Neural cell (in vitro differentiated cells): ENCODE results near the gene TMEM190. TPM values are rescaled to one million over a fixed set of nuclear protein-coding genes. Genes with fewer than 3 reads are reported as not detected.
A peak's percentile ranks its signal among the peaks of the same experiment; 100 is the strongest.

Experiments used
- H2AFZ ChIP-seq: fragments of 200-600, 300-800 bp; sonication (generic), shearing (Covaris generic); 2 replicates; pipeline ENCODE4 v1.6.0; 2014; ENCODE audit warnings: low read depth, mild to moderate bottlenecking, antibody characterized with exemption, low read length, moderate library complexity
- H3F3A ChIP-seq: fragments of 200-600 bp; shearing (Covaris generic); 2 replicates; pipeline ENCODE4 v1.6.1; 2016; ENCODE audit warnings: mild to moderate bottlenecking, moderate library complexity, mixed read lengths, antibody characterized with exemption, low read length; ENCODE audit not compliant: insufficient read depth, poor library complexity, severe bottlenecking
- H3K27ac ChIP-seq: fragments of 200-600, 300-800 bp; sonication (generic), shearing (Covaris generic); 2 replicates; pipeline ENCODE4 v1.5.1; 2014; ENCODE audit warnings: mild to moderate bottlenecking, low read length, moderate library complexity
- H3K27me3 ChIP-seq: fragments of 300-800, 200-600 bp; sonication (generic), shearing (Covaris generic); 2 replicates; pipeline ENCODE4 v1.6.0; 2014; ENCODE audit warnings: mild to moderate bottlenecking, low read depth, low read length, moderate library complexity; ENCODE audit not compliant: insufficient read depth
- H3K36me3 ChIP-seq: fragments of 300-800, 200-600 bp; sonication (generic), shearing (Covaris generic); 2 replicates; pipeline ENCODE4 v1.5.1; 2014; ENCODE audit warnings: mild to moderate bottlenecking, antibody characterized with exemption, low read length, moderate library complexity; ENCODE audit not compliant: insufficient read depth
- H3K4me2 ChIP-seq: fragments of 300-800, 200-600 bp; sonication (generic), shearing (Covaris generic); 2 replicates; pipeline ENCODE4 v1.6.0; 2014; ENCODE audit warnings: mild to moderate bottlenecking, low read length
- H3K4me3 ChIP-seq: fragments of 300-800, 200-600 bp; sonication (generic), shearing (Covaris generic); 2 replicates; pipeline ENCODE4 v1.5.1; 2014; ENCODE audit warnings: mild to moderate bottlenecking, low read length, moderate library complexity
- H3K79me2 ChIP-seq: fragments of 200-600 bp; shearing (Covaris generic); replicated peaks from 2 replicates; pipeline ENCODE4 v1.6.0; 2014; ENCODE audit warnings: mild to moderate bottlenecking, low read length, moderate library complexity; ENCODE audit not compliant: insufficient read depth
- H3K9ac ChIP-seq: fragments of 300-800, 200-600 bp; sonication (generic), shearing (Covaris generic); 2 replicates; pipeline ENCODE4 v1.6.1; 2016; ENCODE audit warnings: mild to moderate bottlenecking, low read length, mixed read lengths
- H3K9me2 ChIP-seq: fragments of 200-600 bp; shearing (Covaris generic); 2 replicates; pipeline ENCODE4 v1.6.1; 2016; ENCODE audit warnings: mild to moderate bottlenecking, low read length, mixed read lengths; ENCODE audit not compliant: insufficient read depth
- H3K9me3 ChIP-seq: fragments of 200-600, 300-800 bp; sonication (generic), shearing (Covaris generic); 2 replicates; pipeline ENCODE4 v1.6.1; 2016; ENCODE audit warnings: mild to moderate bottlenecking, mixed run types, low read length, moderate library complexity, mixed read lengths
- H4K20me1 ChIP-seq: fragments of 200-600 bp; shearing (Covaris generic); 2 replicates; pipeline ENCODE4 v1.6.1; 2016; ENCODE audit warnings: mild to moderate bottlenecking, mixed run types; ENCODE audit not compliant: insufficient read depth
- EP300 ChIP-seq: fragments of 450-650 bp; conservative IDR thresholded peaks from 2 replicates; pipeline ENCODE4 v1.6.1; 2014; ENCODE audit warnings: antibody characterized with exemption, mild to moderate bottlenecking, moderate library complexity; ENCODE audit not compliant: poor library complexity, severe bottlenecking
- EZH2 ChIP-seq: fragments of 200-600, 300-800 bp; shearing (Covaris generic), sonication (generic); IDR thresholded peaks from 2 replicates; pipeline ENCODE4 v1.6.1; 2014; ENCODE audit warnings: antibody characterized with exemption, low read length, borderline replicate concordance, mild to moderate bottlenecking; ENCODE audit not compliant: insufficient read depth, poor library complexity, severe bottlenecking
- MXI1 ChIP-seq: fragments of 450-650 bp; conservative IDR thresholded peaks from 2 replicates; pipeline ENCODE4 v1.6.1; 2014; ENCODE audit warnings: antibody characterized with exemption, mild to moderate bottlenecking; ENCODE audit not compliant: poor library complexity, severe bottlenecking
- POLR2AphosphoS5 ChIP-seq: IDR thresholded peaks from 2 replicates; pipeline ENCODE4 v1.6.1; 2012
- RAD21 ChIP-seq: fragments of 450-650 bp; conservative IDR thresholded peaks from 2 replicates; pipeline ENCODE4 v1.6.1; 2014; ENCODE audit warnings: antibody characterized with exemption, mild to moderate bottlenecking, moderate library complexity
- SMC3 ChIP-seq: fragments of 450-650 bp; conservative IDR thresholded peaks from 2 replicates; pipeline ENCODE4 v1.6.1; 2014; ENCODE audit warnings: antibody characterized with exemption, mild to moderate bottlenecking, moderate library complexity; ENCODE audit not compliant: poor library complexity
- TAF1 ChIP-seq: IDR thresholded peaks from 2 replicates; pipeline ENCODE4 v1.6.1; 2012; ENCODE audit warnings: low read depth
- polyA plus RNA-seq: library from polyadenylated mRNA; depleted of rRNA; stranded (reverse); fragments of >200 nt; gene quantifications from 2 replicates; pipeline ENCODE4 v1.2.3, GENCODE V29; 2014
- TF ChIP-seq, protein P1 (sequence below): fragments of 450-650 bp; IDR thresholded peaks from 2 replicates; pipeline ENCODE4 v1.5.1; 2014; ENCODE audit warnings: antibody characterized with exemption, mild to moderate bottlenecking, moderate library complexity; ENCODE audit not compliant: poor library complexity, severe bottlenecking
- TF ChIP-seq, protein P2 (sequence below): IDR thresholded peaks from 2 replicates; pipeline ENCODE4 v1.6.1; 2012; ENCODE audit warnings: borderline replicate concordance

The TMEM190 gene
- polyA plus RNA-seq, 1 donor from 2014 or later, result not detected

DNA sequence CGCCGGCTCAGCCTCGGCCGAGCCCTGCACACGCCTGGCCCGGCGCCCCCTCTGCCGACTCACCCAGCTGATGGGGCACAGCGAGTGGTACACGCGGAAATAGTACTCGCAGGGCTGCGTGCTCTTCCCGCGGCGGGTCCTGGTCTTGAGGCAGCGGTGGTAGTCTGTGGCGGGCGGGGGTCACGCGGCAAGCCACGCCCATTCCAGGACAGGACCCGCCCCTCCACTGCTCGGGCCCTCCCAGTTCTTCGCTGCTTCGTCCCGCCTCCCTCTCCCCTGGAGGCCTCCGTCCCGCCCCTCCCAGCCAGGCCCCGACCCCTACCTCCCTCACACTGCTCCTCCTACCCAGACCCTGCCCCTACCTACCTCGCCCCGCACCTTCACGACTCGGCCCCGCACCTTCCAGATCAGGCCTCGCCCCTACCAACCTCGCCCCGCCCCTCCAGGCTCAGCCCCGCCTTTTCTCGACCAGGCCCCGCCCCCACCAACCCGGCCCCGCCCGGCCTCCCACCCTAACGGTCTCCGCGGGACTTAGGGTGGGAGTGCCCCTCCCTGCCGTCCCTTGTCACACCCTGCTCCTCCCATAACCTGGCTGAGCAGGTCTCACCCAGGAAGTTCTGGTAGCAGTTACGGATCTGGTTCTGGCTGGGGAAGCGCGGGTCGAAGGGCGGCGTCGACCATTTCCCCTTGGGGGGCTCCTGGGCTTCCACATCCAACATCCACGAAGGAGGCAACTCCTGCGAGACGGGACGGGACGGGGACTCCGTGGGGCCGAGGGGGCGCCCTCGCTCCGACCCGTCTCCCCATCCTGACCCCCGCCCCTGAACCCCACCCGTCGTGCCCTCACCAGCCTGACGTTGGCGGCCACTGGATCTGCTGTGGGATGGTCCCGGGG, 22.6 kb upstream of the TMEM190 start:
- peak; percentile 29 for TF ChIP-seq RAD21
- peak; percentile 64 for TF ChIP-seq MXI1
- TF ChIP-seq, protein P1, sequence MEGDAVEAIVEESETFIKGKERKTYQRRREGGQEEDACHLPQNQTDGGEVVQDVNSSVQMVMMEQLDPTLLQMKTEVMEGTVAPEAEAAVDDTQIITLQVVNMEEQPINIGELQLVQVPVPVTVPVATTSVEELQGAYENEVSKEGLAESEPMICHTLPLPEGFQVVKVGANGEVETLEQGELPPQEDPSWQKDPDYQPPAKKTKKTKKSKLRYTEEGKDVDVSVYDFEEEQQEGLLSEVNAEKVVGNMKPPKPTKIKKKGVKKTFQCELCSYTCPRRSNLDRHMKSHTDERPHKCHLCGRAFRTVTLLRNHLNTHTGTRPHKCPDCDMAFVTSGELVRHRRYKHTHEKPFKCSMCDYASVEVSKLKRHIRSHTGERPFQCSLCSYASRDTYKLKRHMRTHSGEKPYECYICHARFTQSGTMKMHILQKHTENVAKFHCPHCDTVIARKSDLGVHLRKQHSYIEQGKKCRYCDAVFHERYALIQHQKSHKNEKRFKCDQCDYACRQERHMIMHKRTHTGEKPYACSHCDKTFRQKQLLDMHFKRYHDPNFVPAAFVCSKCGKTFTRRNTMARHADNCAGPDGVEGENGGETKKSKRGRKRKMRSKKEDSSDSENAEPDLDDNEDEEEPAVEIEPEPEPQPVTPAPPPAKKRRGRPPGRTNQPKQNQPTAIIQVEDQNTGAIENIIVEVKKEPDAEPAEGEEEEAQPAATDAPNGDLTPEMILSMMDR, result no peak
- Histone ChIP-seq H3K27ac (no peak overlapping the region), H3K9me2 (no peaks in the 10 kb centered on the region), H3K4me2 (peak overlapping the region; percentile 81), H3K4me3 (peak overlapping the region; percentile 71), H4K20me1 (no peaks in the 10 kb centered on the region), H3K9me3 (no peaks in the 10 kb centered on the region), H3K9ac (peak overlapping the region; percentile 41), H3K79me2 (no peaks in the 10 kb centered on the region), H3F3A (no peaks in the 10 kb centered on the region), H3K27me3 (peaks cover 54% of the 10 kb centered on the region), H2AFZ (no peak overlapping the region), H3K36me3 (no peaks in the 10 kb centered on the region)

DNA sequence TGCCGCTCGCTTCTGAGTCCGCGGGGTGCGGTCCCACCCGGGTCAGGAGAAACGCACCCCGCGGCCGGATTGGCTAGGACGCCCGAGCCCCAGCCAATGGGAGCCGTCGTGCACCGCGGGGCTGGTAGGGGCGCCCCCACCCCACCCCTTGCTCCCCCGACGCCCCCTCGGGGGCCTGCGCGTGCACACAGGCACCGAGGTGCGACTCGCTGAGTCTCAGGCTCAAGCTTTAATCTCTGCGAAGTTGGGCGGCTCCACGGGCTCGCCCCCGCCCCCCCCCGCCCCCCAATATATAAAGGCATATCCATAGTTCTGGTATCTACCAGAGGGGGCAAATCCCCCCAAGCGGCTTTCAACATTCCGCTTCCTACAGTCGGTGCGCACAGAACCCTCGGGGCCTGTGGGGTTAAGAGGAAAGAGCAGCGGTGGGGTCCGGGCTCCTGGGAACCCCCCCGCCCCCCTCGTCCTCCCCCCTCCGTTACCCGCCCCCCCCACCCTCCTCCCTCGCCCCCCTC, 21.9 kb upstream of the TMEM190 start, which contains the start of gene COX6B2:
Gene COX6B2, minus strand, starts transcription at position 22 of the 515 bp plus-strand sequence. CDS start 198 bp downstream, outside the sequence.
- H4K20me1 ChIP-seq, result no peaks in the 10 kb centered on the region
- no peak within 1 kb of the TSS for H2AFZ ChIP-seq
- H3K79me2 ChIP-seq, result no peaks in the 10 kb centered on the region
- H3K9me2 ChIP-seq, result no peaks in the 10 kb centered on the region
- H3K9ac ChIP-seq, result peak within 1 kb of the TSS; percentile 41
- H3K36me3 ChIP-seq, result no peaks in the 10 kb centered on the region
- TF ChIP-seq, protein P2, sequence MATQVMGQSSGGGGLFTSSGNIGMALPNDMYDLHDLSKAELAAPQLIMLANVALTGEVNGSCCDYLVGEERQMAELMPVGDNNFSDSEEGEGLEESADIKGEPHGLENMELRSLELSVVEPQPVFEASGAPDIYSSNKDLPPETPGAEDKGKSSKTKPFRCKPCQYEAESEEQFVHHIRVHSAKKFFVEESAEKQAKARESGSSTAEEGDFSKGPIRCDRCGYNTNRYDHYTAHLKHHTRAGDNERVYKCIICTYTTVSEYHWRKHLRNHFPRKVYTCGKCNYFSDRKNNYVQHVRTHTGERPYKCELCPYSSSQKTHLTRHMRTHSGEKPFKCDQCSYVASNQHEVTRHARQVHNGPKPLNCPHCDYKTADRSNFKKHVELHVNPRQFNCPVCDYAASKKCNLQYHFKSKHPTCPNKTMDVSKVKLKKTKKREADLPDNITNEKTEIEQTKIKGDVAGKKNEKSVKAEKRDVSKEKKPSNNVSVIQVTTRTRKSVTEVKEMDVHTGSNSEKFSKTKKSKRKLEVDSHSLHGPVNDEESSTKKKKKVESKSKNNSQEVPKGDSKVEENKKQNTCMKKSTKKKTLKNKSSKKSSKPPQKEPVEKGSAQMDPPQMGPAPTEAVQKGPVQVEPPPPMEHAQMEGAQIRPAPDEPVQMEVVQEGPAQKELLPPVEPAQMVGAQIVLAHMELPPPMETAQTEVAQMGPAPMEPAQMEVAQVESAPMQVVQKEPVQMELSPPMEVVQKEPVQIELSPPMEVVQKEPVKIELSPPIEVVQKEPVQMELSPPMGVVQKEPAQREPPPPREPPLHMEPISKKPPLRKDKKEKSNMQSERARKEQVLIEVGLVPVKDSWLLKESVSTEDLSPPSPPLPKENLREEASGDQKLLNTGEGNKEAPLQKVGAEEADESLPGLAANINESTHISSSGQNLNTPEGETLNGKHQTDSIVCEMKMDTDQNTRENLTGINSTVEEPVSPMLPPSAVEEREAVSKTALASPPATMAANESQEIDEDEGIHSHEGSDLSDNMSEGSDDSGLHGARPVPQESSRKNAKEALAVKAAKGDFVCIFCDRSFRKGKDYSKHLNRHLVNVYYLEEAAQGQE, result no peak
- no peak for TF ChIP-seq EZH2
- no peak for TF ChIP-seq MXI1
- TF ChIP-seq POLR2AphosphoS5, result no peak
- TF ChIP-seq RAD21, result no peak
- TF ChIP-seq, protein P1, result no peak
- no peak for TF ChIP-seq TAF1
- no peak for TF ChIP-seq EP300
- TF ChIP-seq SMC3, result no peak
- no peak within 1 kb of the TSS for H3K27ac ChIP-seq
- H3K9me3 ChIP-seq, result no peaks in the 10 kb centered on the region
- H3K4me2 ChIP-seq, result peak within 1 kb of the TSS; percentile 81
- H3F3A ChIP-seq, result no peaks in the 10 kb centered on the region
- peak within 1 kb of the TSS; percentile 71 for H3K4me3 ChIP-seq
- H3K27me3 ChIP-seq, result peaks cover 54% of the 10 kb centered on the region
